ENCODE data around the gene CCNB2. TPM values are rescaled to one million over a fixed set of nuclear protein-coding genes. Genes with fewer than 3 reads are reported as not detected.

The CCNB2 gene
- total RNA-seq, 4 donors from 2014 or later, result 0.44 to 1.2 (median 1.2) TPM; not detected in 1

GRCh38 chr15:59170295-59171066 is 65.5 kb downstream of the CCNB2 start:
- H3K36me3 ChIP-seq, result peaks cover 0 to 53% (median 0%) of the 10 kb centered on the region in 3 donors
- H3K27me3 ChIP-seq, result no peaks in the 10 kb centered on the region
- H3K4me1 ChIP-seq, result peaks cover 0 to 35% (median 8%) of the 10 kb centered on the region in 4 donors
- H3K27ac ChIP-seq, result peak overlapping the region in 3 of 4 donors; percentile 47 to 88 (median 80)
- 70 to 71% methylated on average over 12 of the region's 12 CpGs for WGBS, 2 donors
- peak in 1 of 2 donors; percentile 35 for DNase-seq (ENCODE audit: low spot score in 2 of 2)
- H3K4me3 ChIP-seq, result no peak overlapping the region
- no peaks in the 10 kb centered on the region for H3K9me3 ChIP-seq
- TF ChIP-seq POLR2A (IDR thresholded peaks at IDR 0.05) (no peak), EP300 (IDR thresholded peaks at IDR 0.05) (peak in 1 of 2 donors; percentile 5), CTCF (IDR thresholded peaks at IDR 0.05) (no peak)

- Histone ChIP-seq H3K27me3 (no peaks in the 10 kb centered on the region), H3K36me3 (peaks cover 0 to 47% (median 0%) of the 10 kb centered on the region in 3 donors), H3K4me1 (peaks cover 0 to 34% (median 8%) of the 10 kb centered on the region in 4 donors), H3K4me3 (no peak overlapping the region), H3K9me3 (no peaks in the 10 kb centered on the region), H3K27ac (peak overlapping the region in 2 of 4 donors; percentile 80 to 88)
- TF ChIP-seq EP300 (IDR thresholded peaks at IDR 0.05) (no peak), CTCF (IDR thresholded peaks at IDR 0.05) (no peak), POLR2A (IDR thresholded peaks at IDR 0.05) (no peak)
- DNase-seq (ENCODE audit: low spot score in 2 of 2), result no peak
- WGBS, 2 donors, result 90 to 95% methylated on average over 8 of the region's 8 CpGs
Measured at GRCh38 chr15:59171067-59171397, 66.1 kb downstream of the CCNB2 start.

- no peak overlapping the region for H3K27ac ChIP-seq
- H3K36me3 ChIP-seq, result peaks cover 0 to 50% (median 0%) of the 10 kb centered on the region in 3 donors
- DNase-seq (ENCODE audit: low spot score in 2 of 2), result no peak
- TF ChIP-seq CTCF (IDR thresholded peaks at IDR 0.05) (no peak), EP300 (IDR thresholded peaks at IDR 0.05) (no peak), POLR2A (IDR thresholded peaks at IDR 0.05) (no peak)
- no peaks in the 10 kb centered on the region for H3K9me3 ChIP-seq
- no peak overlapping the region for H3K4me3 ChIP-seq
- H3K27me3 ChIP-seq, result no peaks in the 10 kb centered on the region
- WGBS, 2 donors, result 88 to 92% methylated on average over 7 of the region's 7 CpGs
- H3K4me1 ChIP-seq, result peaks cover 0 to 33% (median 8%) of the 10 kb centered on the region in 4 donors
Measured at GRCh38 chr15:59172289-59172901, 67.4 kb downstream of the CCNB2 start.

- Histone ChIP-seq H3K27me3 (no peaks in the 10 kb centered on the region), H3K4me3 (no peak overlapping the region), H3K27ac (no peak overlapping the region), H3K9me3 (no peaks in the 10 kb centered on the region), H3K4me1 (peaks cover 0 to 33% (median 8%) of the 10 kb centered on the region in 4 donors), H3K36me3 (peaks cover 0 to 58% (median 0%) of the 10 kb centered on the region in 3 donors)
- DNase-seq (ENCODE audit: low spot score in 2 of 2), result no peak
- TF ChIP-seq CTCF (IDR thresholded peaks at IDR 0.05), result no peak
- no peak for TF ChIP-seq EP300 (IDR thresholded peaks at IDR 0.05)
- no peak for TF ChIP-seq POLR2A (IDR thresholded peaks at IDR 0.05)
- WGBS, 2 donors, result 97 to 98% methylated on average over 5 of the region's 5 CpGs
Measured at GRCh38 chr15:59173194-59173593, 68.2 kb downstream of the CCNB2 start.
